ENCODE measurements around the gene DOCK9.

DOCK9 gene

DNA sequence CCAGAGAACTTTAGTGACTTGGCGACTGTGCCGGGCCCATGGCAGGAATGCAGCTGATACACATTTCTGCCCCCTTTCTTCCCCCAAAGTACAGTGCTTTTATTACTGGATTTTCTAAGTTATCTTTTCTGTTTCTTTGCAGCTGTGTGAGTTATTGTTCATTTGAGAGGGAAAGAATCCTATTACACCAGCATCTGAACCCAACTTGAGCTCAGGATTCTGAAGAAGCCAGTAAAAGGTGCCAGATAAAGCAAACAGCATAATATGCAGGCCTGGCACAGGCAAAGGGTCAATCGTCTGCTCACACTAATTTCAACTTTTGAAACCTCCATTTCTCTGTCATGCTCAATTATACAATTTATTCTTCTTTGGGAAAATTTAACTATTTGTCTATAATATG is 93.9 kb downstream of the DOCK9 start:
- no peak for DNase-seq

DNA sequence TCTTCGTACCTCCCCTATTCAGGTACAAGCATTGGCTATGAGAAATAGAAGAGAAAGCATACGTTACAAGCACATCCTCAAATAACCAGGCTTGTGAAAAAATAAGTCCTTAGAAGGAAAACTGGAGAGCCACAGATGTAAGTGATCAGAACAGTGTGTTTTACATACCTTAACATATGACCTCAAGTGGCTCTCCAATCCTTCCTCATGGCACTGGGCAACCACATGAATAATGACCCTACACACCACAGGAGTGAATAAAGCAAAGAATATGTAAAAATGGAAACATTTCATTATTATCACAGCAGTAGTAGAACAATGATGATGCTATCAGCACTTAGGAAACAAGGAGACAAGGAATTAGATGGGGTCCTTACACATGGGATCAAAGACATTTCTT is 96.5 kb downstream of the DOCK9 start:
- DNase-seq: no peak

DNA sequence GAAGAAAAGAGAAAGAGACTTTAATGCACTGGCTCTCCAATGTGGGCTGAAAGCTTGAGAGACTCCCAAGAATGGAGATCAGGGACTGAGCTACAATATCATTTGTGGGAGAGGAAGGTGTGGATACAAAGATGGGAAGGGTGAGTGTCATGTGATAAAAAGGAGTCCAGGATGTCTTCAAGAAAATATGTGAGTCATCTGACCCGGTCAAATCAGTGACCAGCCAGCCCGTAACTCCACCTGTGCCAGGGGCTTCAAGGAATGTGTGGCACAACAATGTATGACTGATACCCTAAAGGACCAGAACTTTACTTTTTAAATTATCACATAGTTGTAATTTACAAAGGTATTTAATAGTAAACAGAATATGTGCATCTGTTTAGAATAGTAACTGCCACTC is 97.2 kb downstream of the DOCK9 start:
- no peak for DNase-seq

DNA sequence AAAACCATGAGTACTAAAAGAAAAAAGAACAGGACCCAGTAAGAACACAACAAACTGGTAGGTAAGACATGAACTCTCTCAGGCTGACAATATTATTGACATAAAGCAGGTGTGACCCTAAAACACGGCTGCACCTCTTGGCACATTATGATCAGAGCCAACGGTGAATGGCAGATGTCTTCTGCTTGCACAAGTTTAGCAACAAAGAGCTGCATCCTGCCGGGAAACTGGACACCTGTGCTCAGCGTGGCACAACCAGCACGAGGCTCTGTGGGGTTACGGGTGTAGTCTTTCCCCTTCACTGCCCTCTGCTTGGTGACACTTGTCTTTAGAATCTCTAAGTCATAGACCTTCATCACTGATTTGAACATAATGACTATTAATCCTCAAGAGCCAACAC is 97.9 kb downstream of the DOCK9 start:
- no peak for DNase-seq

DNA sequence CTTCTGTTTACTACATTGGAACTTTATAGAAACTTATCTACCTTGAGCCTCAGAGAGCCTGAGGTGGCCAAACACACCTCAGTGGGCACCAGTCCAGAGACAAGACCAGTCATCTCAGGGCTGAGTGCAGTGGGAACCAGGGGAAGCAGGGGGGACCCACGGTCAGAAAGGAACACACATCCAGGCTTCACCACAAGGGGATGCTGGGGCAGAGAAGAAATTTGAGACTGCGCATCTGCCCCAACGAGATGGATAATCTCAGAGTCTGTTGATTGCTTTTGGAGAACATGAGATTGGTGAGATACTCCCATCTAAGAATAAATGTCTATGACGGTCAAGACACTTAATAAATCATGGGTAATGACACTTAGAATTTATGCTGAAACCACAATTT is 98.7 kb downstream of the DOCK9 start:
- DNase-seq: no peak

DNA sequence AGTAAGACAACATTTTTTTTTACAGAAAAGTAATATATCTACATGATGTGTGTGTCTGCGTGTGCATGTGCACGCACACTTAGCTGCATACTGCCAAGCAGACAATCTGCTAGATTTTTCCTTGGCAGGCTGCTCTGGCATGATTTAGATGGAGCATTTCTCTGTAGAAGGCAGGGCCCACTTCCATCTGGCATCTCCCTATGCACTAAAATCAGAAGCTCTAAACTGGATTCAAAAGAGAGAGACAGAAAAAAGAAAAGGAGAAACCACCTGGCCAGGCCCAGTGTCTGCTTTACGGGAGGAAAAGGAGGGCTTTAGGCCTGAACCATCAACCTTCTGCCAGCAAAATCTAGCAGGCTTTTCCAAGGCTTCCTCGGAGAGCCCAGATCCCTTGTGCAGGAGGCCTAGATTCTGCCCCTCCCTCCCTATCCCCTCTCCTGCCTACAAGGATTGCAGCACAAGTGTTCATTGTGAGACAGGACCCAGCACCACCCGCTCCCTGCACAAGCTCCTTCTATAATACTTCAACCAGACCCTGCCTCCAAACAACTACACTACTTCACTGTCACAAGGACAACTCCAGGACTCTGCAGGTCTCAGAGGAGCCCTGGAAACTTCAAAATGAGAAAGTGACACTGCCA is 99.3 kb downstream of the DOCK9 start:
- no peak for DNase-seq

DNA sequence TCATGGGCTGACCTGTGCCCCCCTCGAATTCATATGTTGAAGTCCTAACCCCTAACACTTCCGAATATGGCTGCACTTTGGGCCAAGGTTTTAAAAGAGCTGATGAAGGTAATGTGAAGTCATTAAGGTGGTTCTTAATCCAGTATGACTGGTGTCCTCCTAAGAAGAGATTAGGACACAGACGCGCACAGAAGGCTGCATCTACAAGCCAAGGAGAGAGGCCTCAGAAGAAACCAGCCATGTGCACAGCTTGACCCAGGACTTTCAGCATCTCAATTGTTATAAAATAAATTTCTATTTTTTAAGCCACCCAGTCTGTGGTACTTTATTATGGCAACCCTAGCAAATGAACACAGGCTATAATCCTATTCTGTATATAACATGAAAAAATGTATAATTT is 99.9 kb downstream of the DOCK9 start:
- no peak for DNase-seq

DNA sequence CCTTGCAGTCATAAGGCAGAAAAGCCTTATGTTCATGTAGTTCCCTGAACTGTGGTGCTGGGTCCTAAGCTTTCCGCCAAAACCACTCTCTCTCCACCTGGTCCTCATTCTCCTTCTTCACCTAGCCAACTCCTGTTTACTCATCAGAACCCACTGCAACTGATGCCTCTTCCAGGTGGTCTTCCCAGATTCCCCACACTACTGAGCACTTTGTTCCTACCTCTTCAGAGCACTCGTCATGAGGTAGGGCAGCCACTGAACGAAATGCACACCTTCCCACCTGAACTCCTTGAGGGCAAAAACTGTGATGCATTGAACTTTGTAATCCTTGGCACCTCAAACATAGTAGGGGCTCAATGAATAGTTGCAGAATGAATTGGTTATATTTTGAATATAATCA is 100.4 kb downstream of the DOCK9 start:
- DNase-seq: no peak

DNA sequence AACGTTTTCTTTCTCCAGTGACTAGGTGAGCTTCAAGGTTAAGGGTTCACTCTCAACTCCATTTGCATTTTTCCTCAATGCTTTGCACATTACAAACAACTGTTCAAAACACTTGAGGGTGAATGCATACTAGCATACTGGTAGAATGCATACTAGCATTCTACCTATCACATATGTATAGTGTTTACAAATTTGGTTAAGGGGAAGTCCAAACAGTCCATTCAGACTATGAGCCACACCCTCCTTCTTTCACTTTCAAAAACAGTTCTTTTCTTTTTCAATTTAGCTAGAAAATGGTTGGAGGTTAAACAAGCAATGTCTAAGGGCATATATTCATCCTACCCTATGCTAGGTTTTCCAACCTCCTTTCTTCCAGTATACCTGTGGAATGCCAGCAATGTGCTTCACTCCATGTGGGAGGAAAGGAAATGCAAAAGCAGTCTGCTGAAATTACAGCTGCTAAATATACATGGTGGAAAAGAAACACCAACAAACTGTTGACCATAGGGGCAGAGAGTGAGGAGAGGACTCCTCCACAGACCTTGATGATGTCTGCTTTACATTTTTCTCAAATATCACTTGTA is 102.6 kb downstream of the DOCK9 start:
- no peak for DNase-seq

DNA sequence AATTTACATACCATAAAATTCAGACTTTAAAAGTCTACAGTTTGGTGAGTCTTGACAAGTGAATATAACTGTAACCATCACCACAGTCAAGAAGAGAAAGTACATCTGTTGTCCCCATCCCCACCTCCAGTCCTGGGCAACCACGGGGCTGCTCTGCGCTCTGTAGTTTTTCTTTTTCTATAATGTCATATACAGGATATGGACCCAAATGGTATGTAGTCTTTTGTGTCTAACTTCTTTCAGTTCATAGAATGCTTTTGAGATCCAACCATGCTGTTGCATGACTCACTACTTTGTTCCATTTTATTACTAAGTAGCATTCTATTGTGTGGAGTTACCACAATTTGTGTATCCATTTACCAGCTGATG is 103.9 kb downstream of the DOCK9 start:
- DNase-seq: no peak

DNA sequence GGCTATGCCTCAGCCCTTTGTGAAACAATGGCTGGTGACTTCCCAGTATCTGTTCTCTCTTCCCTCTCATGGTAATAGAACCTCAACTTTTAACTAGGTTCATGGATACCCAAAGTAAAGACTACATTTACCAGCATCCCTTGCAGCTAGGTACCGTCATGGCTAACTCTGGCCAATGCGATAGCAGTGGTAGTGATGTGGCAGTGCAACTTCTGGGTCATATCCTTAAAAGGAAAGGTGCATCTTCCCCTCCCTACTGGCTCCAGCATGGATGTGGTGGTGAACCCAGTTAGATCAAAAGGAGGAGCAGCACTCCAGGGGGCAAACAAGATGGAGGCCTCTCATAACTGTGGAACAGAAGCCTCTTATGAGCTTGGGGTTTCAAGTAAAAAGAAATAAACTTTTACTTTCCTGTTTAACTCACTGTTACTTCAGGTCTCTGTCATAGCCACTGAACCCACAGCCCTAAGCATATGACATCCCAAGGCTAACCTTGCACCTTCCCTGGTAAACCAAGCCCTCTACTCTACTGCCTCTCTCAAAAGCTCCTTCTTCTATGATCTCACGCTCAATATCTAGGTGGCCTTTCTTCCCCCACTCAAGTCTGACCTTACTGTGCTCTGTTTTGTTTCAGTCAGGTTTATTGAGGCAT is 104.4 kb downstream of the DOCK9 start:
- DNase-seq: no peak

DNA sequence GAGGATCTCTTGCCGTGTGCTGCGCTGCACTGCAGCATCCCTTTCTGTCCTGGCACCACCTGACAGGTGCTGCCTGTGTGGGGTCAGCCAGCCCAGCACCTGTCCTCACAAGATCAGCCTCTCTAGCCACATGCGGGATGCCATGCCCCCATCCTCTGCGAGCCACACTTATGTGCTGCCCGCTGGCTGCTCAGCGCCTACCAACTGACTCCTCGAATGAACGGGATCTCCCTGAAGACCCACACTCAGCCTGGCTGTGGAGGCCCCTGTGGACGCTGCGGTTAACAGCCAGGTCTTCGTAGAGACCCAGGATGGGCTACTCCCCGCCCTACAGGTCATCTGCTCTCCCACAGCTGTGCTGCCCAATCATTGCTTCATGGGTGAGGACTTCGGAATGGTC is 106.1 kb downstream of the DOCK9 start:
- no peak for DNase-seq

DNA sequence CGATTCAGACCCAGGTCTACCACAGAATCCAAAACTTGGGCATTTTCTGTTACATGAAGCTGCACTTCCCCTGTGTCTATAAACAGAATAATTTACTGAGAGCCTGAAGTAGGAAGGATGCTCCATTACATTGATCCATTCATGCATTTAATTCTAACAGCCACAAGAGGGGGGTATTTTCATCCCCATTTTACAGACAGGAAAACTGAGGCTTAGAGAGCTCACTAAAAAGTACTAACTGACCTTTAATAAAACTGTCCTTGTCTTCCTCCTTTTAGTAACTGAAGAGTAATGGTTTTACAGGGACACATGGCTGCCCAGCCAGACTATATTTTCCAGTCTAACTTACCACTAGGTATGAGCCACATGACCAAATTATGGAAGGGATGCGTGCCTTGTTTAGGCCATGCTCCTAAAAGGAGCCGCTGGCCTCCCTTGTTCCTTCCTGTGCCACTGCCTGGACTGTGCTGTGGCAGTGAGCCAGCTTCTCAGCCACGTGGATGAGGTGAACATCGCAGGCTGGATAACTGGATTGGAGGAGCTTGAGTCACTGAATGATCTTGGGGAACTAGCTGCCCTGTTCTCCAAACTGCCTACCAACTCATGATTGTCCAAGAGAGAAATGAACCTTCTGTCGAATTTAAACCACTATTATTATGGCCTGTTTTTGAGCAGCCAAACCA is 108.3 kb downstream of the DOCK9 start:
- no peak for DNase-seq

DNA sequence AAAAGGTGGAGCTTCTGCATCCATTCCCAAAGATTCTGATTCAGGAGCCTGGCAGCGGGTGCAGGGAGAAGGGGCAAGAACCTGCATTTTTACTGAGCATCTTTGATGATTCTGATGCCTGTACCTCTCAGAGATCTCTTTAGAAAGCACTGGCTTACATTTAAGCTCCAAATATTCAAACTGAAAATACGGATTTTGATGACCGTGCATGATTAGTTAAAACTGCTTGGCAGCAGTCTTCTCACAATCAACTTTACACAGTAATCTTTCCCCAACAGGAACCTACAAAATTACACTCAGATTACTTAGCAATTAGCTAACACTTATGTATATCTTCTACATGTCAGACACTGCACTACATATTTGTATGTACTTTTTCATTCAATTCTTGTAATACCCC is 108.9 kb downstream of the DOCK9 start:
- DNase-seq: no peak

DNA sequence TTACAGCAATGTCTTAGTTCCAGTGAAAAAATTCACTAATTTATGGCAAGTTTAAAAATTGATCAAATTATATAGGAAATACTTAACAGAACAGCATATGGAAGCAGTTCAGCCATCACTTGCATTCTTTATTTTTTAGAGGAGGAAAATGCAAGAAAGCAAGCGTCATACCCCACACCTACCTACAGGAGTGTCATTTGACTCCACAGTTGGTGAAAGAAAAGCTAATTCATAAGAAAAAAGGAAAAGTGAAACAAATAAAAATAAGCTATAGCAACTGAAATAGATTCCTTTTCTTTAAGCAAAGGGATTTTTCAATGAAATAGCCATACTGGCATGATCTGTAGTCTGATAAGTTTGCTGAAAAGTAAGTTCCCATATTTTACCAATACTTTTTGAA is 111.0 kb downstream of the DOCK9 start:
- DNase-seq: no peak

DNA sequence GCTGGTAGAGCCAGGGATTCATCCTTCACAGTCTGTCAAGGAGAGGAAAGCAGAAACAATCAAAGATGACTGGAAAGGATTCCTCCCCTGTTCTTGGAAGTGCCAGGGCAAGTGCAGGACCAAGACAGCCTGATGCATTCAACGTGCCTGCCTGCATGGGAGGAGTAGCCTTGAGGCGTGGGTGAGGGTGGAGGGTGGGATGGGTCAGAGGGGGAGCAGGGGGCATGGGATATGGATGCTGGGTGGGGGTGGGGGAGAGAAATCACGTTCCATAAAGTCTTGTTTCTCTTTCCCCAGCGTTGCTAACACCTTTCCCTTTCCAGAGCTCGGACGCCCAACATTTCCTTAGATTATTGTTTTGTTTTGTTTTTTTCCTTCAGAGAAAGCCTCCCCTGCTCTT is 117.4 kb downstream of the DOCK9 start:
- no peak for DNase-seq

DNA sequence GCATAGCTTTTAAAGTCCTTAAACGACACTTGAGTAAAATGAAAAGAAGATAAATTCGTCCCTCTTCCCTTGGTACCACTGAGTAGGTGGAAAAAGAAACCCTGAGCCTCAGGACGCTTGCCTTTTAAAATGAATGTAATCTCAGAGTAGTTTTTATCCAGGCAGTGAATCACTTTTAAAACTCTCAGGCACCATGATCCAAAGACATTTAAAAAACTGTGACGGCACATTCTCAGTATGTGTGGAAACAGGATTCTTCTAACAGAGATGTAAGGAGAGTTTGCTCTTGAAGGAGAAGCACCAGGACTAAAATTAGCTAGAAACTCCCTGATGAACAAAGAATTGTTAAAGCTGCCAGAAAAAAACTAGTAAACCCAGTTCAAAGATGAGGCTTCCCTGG is 119.7 kb downstream of the DOCK9 start:
- no peak for DNase-seq

DNA sequence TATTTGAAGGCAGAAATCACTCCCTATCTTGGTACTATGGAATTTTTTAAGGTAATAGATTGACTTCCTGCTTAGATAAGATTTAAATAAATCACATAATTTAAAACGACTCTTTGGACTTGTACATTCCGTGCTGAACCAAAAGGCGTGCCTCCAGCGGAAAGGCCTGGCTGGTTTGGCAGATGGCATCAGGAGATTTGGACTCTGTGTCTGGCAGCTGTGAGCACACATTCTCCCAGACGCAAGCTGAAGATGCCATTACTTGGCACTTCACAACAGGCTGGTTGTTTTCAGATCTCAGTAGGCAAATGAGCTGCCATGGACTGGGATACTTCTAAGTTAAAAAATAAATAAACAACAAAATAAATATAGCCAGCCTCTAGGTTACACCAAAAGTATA is 120.9 kb downstream of the DOCK9 start:
- DNase-seq: no peak

DNA sequence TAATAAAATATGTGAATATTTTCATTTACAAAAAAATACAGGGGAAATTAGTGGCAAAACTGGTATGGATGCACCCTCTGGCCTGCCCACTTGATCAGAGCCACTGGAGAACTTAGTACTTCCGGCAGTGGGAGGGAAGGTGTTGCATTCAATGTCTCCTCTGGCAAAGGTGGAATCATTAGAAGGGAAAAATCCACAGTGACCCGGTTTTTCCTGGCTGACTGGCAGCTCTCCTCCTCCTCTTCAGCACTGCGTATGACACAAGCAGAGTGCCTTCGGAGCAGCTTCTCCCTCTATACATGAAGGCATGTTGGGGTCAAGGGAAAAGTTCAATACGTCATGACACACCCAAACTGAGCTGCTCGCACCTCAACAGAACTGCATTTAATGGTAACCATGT is 123.4 kb downstream of the DOCK9 start:
- no peak for DNase-seq

DNA sequence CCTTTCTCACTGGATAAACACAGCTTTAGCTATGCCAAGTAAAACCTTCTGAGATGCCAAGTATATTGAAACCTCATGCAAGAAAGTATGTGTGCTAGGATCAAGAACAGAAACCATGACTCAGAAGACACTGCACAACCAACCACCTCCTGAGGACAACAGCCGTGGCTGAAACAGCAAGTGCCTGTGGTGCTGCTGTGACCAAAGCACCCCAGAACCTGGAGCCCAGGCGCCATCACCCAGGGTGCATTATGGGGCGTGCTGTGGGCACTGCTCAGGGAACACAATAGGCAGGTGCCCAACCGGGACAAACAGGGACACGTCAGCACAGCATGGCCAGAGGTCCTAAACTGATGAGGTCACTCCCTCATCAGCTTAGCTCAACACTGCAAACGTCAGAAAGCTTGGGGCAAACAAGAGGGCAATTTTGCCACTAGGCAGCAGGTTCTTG is 124.1 kb downstream of the DOCK9 start:
- no peak for DNase-seq

DNA sequence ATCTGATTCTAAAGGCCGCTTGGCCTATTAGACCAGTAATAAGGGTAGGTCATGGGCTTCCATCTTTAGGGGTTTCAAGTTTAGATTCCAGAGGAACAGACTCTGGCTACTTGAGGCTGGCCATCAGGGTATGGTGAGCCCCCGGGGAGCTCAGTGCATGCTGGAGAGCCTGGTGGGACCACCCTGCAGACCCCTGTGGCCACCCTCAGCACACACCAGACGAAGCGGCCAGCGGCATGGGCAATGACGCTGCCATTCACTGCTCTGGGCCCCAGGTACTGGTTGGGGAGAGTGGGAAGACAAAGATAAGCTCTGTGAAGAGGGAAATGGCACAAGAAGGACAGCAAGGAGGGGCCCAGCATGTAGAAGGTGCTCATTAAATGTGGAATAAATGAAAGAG is 126.6 kb downstream of the DOCK9 start:
- no peak for DNase-seq

DNA sequence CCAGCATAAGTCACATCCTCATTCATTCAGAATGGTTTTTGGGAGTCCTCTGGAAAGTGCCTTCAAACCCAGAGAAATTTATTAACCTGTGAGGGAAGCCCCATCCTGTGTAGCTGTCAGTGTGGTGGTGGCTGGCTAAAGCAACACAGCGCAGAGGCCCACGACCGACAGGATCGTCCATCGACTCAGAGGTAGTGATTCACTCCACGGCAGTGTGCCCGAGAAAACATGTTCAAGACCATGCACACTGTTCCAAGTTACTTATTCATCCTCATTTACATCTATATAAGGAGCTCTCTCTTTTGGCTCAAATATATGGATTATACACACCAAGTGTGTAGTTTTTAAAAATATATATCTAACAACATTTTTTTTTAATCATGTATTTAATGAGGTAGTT is 129.1 kb downstream of the DOCK9 start:
- DNase-seq: no peak

DNA sequence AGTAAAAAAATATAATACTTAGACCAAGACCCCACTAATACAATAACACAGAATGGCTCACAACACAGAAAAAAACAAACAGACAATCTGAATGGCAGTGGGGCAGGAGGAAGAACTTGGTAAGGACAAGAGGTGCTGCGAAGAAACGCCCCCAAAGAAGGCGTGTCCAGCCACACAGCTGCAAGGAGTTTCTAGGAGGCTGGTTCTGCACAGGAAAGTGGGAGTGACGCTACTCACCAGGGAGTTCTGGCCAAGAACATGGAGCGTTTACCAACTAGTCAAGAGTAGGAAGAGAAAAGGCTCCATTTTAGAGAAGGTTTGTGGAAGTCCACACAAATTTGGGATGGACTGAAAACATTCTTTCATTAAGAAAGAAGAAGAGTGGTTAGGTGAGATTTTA is 130.1 kb downstream of the DOCK9 start:
- DNase-seq: no peak

DNA sequence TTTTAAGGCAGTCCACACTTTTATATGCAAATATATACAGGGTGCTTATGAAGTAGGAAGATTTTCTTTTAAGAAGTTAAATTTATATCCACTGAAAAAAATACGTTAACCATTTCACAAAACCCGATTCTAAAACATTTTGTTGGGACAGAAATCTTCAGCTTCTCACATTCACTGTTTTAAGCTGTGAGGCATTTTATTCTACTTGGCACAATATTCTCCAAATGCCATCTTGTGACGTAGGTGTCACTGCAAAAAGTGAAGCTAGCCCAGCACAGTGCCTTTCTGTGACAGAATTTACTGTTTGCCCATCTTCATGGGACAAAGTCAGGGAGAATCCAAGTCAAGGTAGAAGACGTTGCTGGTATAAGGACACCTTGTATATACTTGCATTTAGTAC is 130.9 kb downstream of the DOCK9 start:
- DNase-seq: no peak

Measured in activated T-cell treated with anti-CD3 and anti-CD28 coated beads, Interleukin-2, amount 50 U/mL, for 1 hour (primary cell).